ENCODE data around the gene ADAM19. TPM values are rescaled to one million over a fixed set of nuclear protein-coding genes. Genes with fewer than 3 reads are reported as not detected.

The ADAM19 gene
- total and polyA plus RNA-seq, 2 donors from 2014 or later = 0.88 to 9.2 TPM

- no peaks in the 10 kb centered on the region for H3K9me3 ChIP-seq (ENCODE audit: control insufficient read depth in 2 of 3, insufficient read depth in 1 of 3, low read length in 3 of 3)
- no peak overlapping the region for H3K9ac ChIP-seq (ENCODE audit: low read length in 3 of 3)
- H3K4me3 ChIP-seq (ENCODE audit: low read length in 3 of 3) = no peak overlapping the region
- intact Hi-C loops (cut with DNase I) = no loop called here
- no peak overlapping the region for H3K27ac ChIP-seq (ENCODE audit: low read depth in 2 of 2, low read length in 2 of 2)
- no peak for TF ChIP-seq CTCF (IDR thresholded peaks at IDR 0.05; ENCODE audit: borderline replicate concordance, extremely low read depth, insufficient read depth)
- no peaks in the 10 kb centered on the region for H3K27me3 ChIP-seq (ENCODE audit: control insufficient read depth, insufficient read depth, low read length)
- DNase-seq = peak in 1 of 5 donors; percentile 37
- H3K4me1 ChIP-seq (ENCODE audit: control insufficient read depth in 2 of 3, insufficient read depth in 2 of 3, low read depth in 1 of 3, low read length in 3 of 3) = peaks cover 0 to 18% (median 0%) of the 10 kb centered on the region in 3 donors
- no peak for FAIRE-seq
- H3K36me3 ChIP-seq (ENCODE audit: control insufficient read depth in 2 of 3, insufficient read depth in 3 of 3, low read length in 3 of 3) = no peaks in the 10 kb centered on the region
These were observed 13.4 kb downstream of the ADAM19 start for GRCh38 chr5:157562111-157562581.

- intact Hi-C loops (cut with DNase I) = no loop called here
- Histone ChIP-seq H3K9ac (ENCODE audit: low read length in 3 of 3) (no peak overlapping the region), H3K9me3 (ENCODE audit: control insufficient read depth in 2 of 3, insufficient read depth in 1 of 3, low read length in 3 of 3) (no peaks in the 10 kb centered on the region), H3K27ac (ENCODE audit: low read depth in 2 of 2, low read length in 2 of 2) (no peak overlapping the region), H3K4me3 (ENCODE audit: low read length in 3 of 3) (no peak overlapping the region), H3K4me1 (ENCODE audit: control insufficient read depth in 2 of 3, insufficient read depth in 2 of 3, low read depth in 1 of 3, low read length in 3 of 3) (peaks cover 0 to 18% (median 0%) of the 10 kb centered on the region in 3 donors), H3K27me3 (ENCODE audit: control insufficient read depth, insufficient read depth, low read length) (no peaks in the 10 kb centered on the region), H3K36me3 (ENCODE audit: control insufficient read depth in 2 of 3, insufficient read depth in 3 of 3, low read length in 3 of 3) (no peaks in the 10 kb centered on the region)
- no peak for DNase-seq
- FAIRE-seq = no peak
- no peak for TF ChIP-seq CTCF (IDR thresholded peaks at IDR 0.05; ENCODE audit: borderline replicate concordance, extremely low read depth, insufficient read depth)
These were observed 14.5 kb downstream of the ADAM19 start for GRCh38 chr5:157561110-157561509.

- no peaks in the 10 kb centered on the region for H3K9me3 ChIP-seq (ENCODE audit: control insufficient read depth in 2 of 3, insufficient read depth in 1 of 3, low read length in 3 of 3)
- no peak for FAIRE-seq
- no peak overlapping the region for H3K4me3 ChIP-seq (ENCODE audit: low read length in 3 of 3)
- TF ChIP-seq CTCF (IDR thresholded peaks at IDR 0.05; ENCODE audit: borderline replicate concordance, extremely low read depth, insufficient read depth) = no peak
- H3K9ac ChIP-seq (ENCODE audit: low read length in 3 of 3) = no peak overlapping the region
- H3K36me3 ChIP-seq (ENCODE audit: control insufficient read depth in 2 of 3, insufficient read depth in 3 of 3, low read length in 3 of 3) = no peaks in the 10 kb centered on the region
- no peak overlapping the region for H3K27ac ChIP-seq (ENCODE audit: low read depth in 2 of 2, low read length in 2 of 2)
- no peak for DNase-seq
- no peaks in the 10 kb centered on the region for H3K27me3 ChIP-seq (ENCODE audit: control insufficient read depth, insufficient read depth, low read length)
- intact Hi-C loops (cut with DNase I) = no loop called here
- H3K4me1 ChIP-seq (ENCODE audit: control insufficient read depth in 2 of 3, insufficient read depth in 2 of 3, low read depth in 1 of 3, low read length in 3 of 3) = peaks cover 0 to 21% (median 8%) of the 10 kb centered on the region in 3 donors
These were observed 16.3 kb downstream of the ADAM19 start for GRCh38 chr5:157559301-157559700.

- Histone ChIP-seq H3K9me3 (ENCODE audit: control insufficient read depth in 2 of 3, insufficient read depth in 1 of 3, low read length in 3 of 3) (no peaks in the 10 kb centered on the region), H3K9ac (ENCODE audit: low read length in 3 of 3) (no peak overlapping the region), H3K27me3 (ENCODE audit: control insufficient read depth, insufficient read depth, low read length) (no peaks in the 10 kb centered on the region), H3K4me1 (ENCODE audit: control insufficient read depth in 2 of 3, insufficient read depth in 2 of 3, low read depth in 1 of 3, low read length in 3 of 3) (peaks cover 0 to 23% (median 11%) of the 10 kb centered on the region in 3 donors), H3K36me3 (ENCODE audit: control insufficient read depth in 2 of 3, insufficient read depth in 3 of 3, low read length in 3 of 3) (no peaks in the 10 kb centered on the region), H3K27ac (ENCODE audit: low read depth in 2 of 2, low read length in 2 of 2) (peak overlapping the region in 1 of 2 donors; percentile 84), H3K4me3 (ENCODE audit: low read length in 3 of 3) (no peak overlapping the region)
- no peak for FAIRE-seq
- no peak for TF ChIP-seq CTCF (IDR thresholded peaks at IDR 0.05; ENCODE audit: borderline replicate concordance, extremely low read depth, insufficient read depth)
- intact Hi-C loops (cut with DNase I) = no loop called here
- no peak for DNase-seq
These were observed 16.9 kb downstream of the ADAM19 start for GRCh38 chr5:157558681-157559080.
